Measurements from ENCODE around the gene MACROD1.

Gene MACROD1, protein sequence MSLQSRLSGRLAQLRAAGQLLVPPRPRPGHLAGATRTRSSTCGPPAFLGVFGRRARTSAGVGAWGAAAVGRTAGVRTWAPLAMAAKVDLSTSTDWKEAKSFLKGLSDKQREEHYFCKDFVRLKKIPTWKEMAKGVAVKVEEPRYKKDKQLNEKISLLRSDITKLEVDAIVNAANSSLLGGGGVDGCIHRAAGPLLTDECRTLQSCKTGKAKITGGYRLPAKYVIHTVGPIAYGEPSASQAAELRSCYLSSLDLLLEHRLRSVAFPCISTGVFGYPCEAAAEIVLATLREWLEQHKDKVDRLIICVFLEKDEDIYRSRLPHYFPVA

DNA sequence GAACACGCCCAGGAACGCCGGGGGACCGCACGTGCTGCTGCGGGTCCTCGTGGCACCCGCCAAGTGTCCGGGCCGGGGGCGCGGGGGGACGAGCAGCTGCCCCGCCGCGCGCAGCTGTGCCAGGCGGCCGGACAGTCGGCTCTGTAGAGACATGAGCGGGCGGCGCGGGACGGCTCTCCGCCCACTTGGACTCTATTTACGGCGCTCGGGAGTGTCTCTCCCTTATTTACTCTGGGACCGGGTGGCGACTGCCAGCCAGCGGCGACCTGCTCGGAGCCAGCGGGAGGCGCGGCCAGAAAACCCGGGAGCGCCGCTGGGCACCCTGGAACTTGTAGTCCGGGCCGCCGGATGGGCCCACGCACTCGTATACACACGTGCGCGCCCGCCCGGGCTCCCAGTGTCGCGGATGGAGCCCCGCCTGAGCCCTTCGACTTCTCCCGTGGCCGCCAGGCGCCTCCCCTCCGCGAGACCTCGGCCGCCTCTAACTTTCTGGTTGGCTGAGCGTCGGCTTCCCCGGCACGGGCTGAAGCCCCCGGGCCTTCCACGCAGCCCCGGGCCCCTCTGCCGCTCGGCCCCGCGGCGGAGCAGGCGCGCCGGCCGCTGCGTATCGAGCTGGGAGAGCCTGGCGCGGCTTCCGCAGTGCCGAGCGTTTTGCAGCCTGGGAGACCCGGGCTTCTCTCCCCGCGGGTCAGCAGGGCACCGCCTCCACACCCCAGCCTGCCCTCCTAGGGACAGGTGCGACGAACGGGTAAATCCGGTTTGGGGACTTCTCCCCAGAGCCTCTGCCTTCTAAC is at the start of gene MACROD1:
Gene MACROD1 (minus strand): TSS at position 272 of the 794 bp plus-strand sequence. CDS start 119 bp downstream, at position 153.
- peak; percentile 90 for DNase-seq

DNA sequence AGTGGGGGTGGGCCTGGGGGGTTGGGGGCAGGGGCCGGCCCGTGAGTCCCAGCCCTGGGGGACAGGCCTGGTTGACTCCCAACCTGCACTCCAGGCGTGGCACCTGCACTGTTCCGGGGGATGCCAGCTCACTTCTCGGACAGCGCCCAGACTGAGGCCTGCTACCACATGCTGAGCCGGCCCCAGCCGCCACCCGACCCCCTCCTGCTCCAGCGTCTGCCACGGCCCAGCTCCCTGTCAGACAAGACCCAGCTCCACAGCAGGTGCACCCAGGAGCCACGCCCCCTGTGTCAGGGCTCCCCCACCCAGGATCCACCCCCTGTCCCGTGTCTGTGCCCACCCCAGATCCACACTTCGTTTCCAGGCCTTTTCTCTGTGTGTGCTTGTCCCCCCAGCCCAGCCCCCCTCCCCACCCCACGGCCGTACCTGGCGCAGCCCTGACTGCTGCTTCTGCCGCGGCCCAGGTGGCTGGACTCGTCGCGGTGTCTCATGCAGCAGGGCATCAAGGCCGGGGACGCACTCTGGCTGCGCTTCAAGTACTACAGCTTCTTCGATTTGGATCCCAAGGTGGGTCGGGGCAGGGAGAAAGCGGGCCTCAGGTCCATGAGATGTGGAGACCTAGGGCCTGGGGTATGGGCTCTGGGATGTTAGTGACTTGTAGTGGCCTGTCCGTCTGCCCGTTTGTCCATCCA is 45.4 kb upstream of the MACROD1 start:
- DNase-seq = no peak

DNA sequence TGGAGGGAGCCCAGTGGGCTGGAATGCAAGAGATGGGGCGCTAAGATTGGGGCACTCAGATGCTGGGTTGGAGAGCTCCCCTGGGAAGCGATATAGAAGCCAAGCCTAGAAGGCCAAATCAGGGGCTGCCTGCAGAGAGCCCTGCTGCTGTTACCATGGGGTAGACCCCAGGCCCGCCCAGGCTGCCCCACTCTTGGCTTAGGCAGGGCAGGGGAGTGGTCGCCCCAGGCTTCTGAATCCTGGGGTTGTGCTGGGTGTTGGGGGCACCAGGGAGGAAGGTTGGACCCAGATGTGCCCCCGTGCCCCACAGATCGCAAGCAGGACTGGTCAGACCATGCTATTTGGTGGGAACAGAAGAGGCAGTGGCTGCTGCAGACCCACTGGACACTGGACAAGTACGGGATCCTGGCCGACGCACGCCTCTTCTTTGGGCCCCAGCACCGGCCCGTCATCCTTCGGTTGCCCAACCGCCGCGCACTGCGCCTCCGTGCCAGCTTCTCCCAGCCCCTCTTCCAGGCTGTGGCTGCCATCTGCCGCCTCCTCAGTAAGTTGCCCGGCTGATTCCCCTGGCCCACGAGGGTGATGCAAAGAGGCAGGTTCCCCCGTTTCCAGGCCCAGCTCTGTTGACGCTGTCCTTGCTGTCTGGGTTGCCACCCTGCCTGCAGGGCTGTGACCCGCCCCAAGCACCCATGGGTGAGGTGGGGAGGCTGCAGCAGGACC is 44.5 kb upstream of the MACROD1 start:
- no peak for DNase-seq

DNA sequence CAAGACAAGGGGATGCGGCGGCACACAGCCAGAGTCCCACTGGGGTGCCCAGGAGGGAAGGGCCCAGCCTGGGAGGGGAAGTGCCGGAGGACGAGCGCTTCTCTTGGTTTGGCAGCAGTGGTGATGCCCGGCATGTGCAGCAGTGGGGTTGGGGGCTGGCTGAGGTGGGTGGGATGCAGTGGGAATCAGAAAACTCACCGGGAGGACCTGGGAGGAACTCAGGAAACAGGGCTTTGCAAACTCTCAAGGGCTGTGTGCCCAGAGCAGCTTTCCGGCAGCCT is 43.6 kb upstream of the MACROD1 start:
- no peak for DNase-seq

DNA sequence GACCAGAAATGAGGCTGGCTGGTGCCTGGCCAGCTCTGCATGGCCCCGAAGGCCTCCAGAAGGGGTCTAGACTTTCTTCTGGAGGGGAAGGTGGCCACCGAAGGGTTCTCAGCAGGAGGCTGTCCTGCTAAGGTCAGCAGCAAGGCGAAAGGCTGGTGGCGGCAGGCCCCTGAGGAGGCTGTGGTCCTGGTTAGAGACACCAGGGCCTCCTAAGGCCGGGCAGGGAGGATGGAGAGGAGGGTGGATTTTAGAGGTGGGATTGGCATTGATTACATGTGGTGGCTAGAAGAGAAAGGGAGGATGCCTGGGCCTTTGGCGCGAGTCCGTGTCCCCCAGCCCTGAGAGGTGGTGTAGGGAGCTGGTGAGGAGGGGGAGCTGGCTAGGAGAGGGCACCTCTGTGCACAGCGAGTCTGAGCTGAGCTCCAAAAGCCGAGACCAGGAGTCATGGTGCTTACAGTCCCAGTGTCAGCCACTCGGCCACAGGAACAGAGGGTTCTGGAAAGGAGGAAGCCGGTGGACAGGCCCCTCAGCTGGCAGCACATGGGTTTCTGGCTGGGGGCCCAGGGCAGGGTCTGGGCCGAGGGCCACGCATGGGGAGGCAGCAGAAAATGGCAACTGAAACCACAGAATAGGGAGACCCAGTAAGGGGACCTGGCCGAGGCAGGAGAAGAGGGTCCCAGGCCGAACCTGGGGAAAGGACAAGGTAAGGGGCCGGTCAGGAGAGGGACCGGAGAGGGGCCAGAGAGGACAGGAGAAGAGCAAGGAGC is 43.1 kb upstream of the MACROD1 start:
- DNase-seq = no peak

DNA sequence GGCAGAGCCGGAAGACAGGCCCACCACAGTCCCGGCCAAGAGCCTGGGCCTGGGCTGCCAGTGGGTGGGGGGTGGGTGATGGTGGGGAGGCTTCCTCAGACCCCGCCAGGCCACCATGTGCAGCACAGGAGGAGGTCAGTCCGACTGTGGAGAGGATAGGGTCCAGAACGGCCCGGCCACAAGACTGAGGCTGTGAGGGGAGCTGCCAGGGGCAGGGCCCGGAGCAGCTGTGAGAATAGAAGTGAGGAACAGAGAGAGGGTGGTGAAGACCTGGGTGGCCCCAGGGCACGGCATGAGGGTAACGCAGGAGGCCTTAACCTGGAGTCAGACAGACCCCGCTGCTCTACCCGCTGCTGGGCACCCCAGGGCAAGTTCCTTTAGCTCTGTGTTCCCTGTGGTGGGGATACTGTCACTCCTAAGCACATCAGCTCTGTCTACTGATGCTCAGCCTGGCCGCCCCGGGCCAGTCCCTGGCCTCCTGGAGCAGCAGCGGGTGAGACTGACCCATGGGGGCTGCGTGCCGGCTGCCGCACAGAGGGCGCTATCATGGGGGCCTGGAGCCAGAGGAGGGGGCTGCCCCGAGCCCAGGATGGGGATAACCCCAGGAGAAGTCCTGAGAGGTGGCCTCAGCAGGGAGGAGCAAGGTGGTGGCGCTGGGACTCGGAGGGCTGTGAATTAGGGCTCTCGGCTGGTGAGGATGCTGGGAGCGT is 42.3 kb upstream of the MACROD1 start:
- no peak for DNase-seq

DNA sequence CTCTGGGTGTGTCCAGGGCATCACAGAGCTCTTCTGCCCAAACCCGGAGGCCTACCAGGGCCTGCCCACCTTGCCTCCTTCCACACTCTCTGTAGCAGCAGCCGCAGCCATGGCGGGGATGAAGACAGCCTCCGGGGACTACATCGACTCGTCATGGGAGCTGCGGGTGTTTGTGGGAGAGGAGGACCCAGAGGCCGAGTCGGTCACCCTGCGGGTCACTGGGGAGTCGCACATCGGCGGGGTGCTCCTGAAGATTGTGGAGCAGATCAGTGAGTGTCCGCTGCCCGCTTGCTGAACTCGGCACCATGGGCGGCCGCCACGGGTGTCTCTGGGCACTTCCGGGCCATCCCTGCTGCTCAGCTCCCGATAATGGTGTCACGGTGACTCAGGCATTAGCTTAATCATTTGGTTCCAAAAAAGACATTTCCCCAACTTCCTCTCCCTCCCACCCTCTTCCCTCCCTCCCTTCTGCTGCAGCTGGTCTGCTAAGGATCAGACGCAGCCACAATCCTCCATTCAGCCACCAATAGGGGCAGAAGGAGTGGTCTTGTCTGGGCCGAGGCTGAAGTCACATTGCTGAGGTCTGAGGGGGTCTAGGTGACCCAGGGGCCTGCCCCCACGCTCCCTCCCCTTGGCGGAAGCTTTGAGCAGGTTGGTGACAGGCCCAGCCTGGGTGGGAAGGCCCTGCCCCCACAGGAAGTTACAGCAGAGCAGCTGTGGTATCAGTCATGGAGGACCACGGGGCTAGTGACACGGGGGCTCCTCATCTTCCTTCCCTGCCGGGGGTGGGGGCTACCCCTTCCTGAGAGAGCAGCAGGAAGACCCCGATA is 41.6 kb upstream of the MACROD1 start:
- DNase-seq = peak; percentile 69

DNA sequence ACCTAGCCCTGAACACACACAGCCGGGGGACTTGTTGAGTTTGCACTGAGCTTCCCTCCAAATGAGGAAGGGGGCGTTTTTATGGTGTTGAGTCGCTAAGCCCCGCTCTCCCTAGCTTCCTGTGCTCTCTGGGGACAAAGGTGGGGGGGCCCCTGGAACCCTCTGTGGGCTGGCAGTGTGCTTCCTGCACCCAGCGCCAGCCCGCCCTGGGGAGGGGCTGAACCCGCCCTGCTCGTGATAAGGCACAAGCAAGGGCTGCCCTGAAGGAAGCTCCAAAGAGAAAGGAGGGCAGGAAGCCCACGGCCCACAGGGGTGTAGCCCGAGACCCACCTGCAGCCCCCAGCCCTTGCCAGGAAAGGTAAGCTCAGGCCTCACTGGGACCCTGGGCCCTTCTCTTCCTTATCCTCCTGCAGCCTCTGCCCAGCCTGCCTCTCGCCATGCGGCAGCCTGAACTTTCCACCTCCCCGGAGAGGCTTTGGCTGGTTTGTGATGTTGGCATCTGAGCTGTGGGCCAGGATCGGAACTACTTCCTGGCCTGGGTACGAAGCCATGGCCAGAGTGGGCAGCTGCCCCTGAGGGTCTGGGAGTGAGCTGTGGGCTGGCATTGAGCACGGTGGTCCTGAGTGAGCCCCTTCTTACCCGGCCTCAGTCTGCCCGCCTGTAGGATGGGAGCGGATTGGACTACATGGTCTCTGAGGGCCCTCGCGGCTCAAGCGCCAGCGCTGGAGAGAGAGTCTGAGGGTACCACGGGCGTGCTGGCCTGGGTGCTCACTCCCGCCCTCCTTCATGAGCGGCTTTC is 40.7 kb upstream of the MACROD1 start, which contains the start of gene FERMT3:
Gene FERMT3 (plus strand): TSS at position 265 of the 799 bp plus-strand sequence. CDS start 644 bp downstream, outside the sequence.
- DNase-seq = no peak

DNA sequence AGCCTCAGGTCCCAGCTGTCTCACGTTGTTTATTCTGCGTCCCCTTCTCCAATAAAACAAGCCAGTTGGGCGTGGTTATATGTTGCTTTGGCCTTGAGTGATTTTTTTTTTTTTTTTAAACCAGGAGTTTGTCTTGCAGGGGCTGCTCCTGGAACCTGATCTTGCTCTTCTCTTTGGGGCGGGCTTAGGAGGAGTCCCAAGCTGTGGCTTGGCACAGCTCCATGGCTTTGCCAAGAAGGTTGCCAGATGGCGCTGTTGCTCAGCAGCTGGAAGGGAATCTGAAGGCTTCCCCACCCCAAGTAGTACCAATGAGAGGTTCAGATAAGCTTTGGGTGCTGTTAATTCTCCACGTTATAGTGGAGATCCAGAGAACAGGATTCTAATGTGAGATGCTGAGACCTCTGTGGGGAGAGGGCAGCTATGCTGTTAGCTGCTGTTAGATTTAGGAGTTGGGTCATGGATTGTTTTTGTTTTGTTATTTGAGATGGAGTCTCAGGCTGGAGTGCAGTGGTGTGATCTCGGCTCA is 38.6 kb upstream of the MACROD1 start:
- DNase-seq = peak; percentile 83

DNA sequence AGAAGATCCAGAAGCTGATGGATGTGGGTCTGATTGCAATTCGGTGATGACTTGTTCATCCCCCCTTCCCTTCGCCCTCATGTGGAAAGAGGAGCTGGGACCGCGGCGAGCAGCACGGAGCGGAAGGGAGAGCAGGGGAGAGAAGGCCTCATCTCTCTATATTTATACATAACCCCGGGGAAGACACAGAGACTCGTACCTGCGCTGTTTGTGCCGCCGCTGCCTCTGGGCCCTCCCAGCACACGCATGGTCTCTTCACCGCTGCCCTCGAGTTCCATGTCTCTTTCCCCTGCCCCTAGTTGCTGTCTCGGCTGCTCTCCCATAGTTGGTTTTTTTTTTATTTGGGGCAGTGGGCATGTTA is 38.1 kb upstream of the MACROD1 start:
- no peak for DNase-seq

DNA sequence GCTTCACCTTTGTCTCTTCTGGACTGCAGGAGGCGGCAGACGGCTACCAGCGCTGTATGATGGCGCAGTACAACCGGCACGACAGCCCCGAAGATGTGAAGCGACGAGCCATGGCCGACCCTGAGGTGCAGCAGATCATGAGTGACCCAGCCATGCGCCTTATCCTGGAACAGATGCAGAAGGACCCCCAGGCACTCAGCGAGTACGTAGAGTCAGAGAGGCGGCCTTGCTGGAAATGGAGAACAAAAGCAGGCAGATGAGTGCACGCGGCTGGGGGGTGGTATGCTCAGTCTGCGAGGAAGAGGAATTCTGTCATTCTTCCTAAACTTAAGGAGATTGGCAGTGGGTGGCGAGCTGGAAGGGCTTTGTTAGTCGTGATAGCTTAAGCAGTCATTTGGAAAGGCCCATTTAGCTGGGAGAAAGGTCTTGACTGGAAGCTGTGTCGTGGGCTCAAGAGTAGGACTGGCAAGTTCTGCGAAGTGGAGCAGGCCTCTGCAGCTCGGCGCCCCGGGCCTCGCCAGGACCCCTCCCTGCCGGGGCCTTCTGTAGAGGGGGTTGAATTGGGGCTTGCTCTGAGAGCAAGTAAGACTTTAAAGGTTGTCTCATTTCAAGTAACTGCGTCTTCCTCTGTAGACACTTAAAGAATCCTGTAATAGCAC is 37.6 kb upstream of the MACROD1 start:
- no peak for DNase-seq

DNA sequence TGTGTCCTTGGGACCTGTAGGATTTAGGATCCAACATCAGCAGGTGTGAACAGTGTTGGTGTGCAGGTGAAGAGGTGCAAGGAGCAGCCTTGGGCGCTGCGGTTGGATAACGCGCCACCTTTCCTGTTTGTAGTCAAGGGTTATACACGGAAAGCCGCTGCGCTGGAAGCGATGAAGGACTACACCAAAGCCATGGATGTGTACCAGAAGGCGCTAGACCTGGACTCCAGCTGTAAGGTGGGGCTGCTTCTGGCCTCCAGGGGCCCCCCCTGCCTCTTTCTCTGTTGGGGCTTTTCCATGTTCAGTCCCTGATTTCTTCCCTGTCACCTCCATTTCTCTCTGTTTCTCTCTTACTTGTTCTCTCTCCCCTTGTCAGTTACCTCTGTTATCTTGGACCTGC is 37.1 kb upstream of the MACROD1 start:
- no peak for DNase-seq

DNA sequence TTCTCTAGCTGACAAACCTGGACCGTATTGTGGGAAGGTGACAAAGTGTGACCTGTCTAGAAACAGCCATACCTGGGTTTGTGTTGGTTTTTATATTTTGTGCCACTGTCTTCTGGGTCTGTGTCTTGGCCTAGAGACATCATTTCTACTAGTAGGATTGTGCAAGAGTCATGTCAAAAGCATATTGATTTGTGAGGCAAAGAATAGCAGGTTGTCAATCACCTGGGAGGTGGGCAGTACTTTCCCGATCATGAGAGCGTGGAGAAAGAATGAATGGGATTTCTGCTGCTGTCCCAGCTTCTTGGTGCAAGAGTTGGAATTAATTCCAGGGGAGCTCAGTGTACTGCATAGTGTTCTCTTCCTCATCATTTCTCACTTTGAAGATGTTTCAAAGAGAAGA is 35.6 kb upstream of the MACROD1 start:
- no peak for DNase-seq

DNA sequence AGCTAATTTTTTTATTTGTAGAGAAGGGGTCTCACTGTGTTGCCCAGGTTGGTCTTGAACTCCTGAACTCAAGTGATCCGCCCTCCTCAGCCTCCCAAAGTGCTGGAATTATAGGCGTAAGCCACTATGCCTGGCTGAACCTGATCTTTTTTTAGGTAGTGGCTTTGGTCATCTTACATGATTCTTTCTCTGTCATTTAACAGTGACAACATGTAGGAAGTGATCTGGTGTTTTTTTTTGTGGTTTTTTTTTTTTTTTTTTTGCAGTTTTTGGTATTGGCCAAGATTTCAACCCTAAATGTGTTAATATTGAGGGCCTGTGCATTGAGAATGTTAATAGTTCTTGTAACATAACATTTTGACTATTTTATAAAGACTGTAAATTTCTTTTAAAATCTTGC is 32.6 kb upstream of the MACROD1 start:
- DNase-seq = no peak

DNA sequence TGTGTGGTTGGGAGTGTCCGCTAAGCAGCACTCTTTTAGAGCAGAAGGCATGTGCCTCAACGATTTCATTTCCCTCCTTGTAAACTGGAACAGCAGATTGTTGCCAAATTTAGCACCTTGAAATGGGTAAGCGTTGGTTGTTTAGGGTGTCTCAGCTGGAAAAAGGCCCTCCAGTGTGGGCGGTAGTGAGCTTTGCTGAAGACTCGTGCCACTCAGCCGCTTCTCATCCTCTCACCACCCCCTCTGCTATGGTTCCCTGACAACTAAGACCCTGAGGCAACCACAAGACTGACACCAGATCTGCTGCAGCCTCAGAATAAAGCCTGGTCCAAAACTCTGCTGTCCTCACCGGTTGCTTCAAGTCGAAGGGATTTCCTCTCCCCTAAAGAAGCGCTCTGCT is 30.7 kb upstream of the MACROD1 start:
- no peak for DNase-seq

DNA sequence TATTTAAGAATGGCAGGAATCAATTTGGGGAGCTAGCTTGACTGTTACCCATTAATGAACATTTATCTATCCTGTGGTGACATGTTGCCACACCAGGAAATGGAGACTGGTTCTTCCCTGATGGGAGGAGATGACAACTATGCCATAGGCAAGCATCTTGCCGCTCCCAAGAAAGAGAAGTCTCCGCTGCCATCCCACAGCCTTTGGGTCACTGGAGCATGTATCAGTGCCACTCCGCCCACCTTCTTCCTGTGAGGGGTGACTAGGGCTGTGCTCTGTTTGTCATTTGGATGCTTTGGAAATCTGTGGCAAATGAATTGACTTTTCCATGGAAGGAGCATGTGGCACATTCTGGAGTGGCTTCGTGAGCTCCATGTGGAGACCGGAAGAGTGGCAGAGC is 26.5 kb upstream of the MACROD1 start:
- DNase-seq = no peak

DNA sequence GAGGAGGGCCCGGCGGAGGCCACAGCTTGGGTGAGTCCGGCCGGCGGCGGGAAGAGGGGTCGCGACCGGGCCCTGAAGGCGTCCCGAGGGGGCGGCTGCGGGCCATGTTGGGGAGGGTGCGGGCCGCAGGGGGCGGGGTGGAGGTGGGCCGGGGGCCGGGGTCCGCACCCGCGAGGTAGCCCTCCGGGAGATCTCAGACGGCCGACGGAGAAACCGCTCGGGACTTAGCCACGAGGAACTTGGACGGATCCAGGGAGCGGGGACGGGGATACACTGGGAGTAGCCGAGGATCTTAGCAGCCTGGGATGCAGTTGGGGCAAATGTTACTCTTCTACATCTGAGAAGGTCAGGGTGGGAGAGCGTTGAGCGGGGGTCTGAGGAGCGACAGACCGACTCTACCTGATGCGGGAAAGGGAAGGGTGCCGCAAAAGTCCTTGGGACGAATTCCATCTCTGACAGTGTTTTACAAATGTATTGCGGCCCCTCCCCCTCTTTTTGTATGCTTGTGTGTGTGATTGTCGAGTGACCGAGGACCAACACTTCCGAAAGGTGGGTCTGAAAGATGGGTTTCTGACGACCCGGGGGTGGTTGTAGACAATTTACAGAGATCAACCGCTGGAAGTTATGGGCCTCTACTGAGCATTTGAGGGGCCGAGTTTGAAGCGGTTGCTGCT is 20.7 kb upstream of the MACROD1 start:
- DNase-seq = no peak

DNA sequence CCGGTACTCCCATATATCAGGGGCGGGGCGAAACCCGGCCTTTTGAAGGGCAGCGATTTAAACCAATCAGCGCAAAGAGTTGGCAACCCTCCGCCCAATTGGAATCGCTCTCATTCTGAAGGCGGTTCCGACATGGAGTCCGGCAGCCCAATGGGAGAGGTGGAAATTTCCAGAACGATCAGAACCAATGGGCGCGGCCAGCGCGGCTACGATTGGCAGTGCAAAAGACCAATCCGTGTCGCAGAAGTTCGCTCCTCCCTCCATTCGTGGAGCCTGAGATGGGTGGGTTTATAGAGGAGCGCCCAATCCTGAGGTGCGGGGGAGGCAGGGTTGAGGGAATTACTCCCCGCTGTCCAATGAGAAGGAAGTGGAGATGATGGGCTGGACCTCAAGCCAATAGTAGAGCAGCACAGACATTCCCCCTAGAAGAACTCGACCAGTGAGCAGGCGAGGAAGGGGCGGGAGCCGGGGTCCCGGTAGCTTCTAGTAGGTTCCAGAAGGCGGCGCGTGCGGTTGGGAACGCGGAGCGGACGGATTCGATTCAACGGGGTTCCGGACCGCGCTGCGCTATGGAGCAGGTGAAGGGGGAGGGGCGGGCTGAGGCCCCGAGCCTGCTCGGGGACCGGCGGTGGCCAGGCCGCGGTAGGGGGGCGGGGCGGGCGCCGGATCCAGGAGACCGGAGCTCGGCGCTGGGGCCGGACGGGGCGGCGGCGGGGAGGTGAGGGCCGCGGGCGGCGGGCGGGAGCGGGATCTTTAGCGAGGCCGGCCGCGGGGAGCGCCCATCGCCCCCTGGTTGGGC is 20.0 kb upstream of the MACROD1 start, which contains the start of gene STIP1:
Gene STIP1 (plus strand): TSS at position 479 of the 799 bp plus-strand sequence. CDS start 91 bp downstream, at position 570.
- peak; percentile 99 for DNase-seq
